Muscle layer of colon (tissue), 2 donors: ENCODE data around the gene RPS6KA2.

Source experiments
- H3K27ac ChIP-seq: one replicate; pipeline ENCODE4 v1.7.0; 2013; ENCODE audit warnings: low read depth, mild to moderate bottlenecking, low read length, moderate library complexity
- H3K27me3 ChIP-seq, 2 donors: one replicate each; pipeline ENCODE4 v1.7.0; 2013; ENCODE audit warnings: low read length in 2 of 2, mild to moderate bottlenecking in 2 of 2; ENCODE audit not compliant: insufficient read depth in 2 of 2, control insufficient read depth in 1 of 2
- H3K36me3 ChIP-seq: one replicate; pipeline ENCODE4 v1.7.0; 2013; ENCODE audit warnings: mild to moderate bottlenecking, low read length; ENCODE audit not compliant: insufficient read depth
- H3K4me1 ChIP-seq: one replicate; pipeline ENCODE4 v1.7.0; 2013; ENCODE audit warnings: mild to moderate bottlenecking, low read length; ENCODE audit not compliant: insufficient read depth
- H3K4me3 ChIP-seq, 2 donors: one replicate each; pipeline ENCODE4 v1.7.0; 2013; ENCODE audit warnings: low read length in 2 of 2, low read depth in 1 of 2, mild to moderate bottlenecking in 1 of 2, moderate library complexity in 1 of 2
- H3K9ac ChIP-seq: one replicate; pipeline ENCODE4 v1.7.0; 2013; ENCODE audit warnings: low read length
- H3K9me3 ChIP-seq: one replicate; pipeline ENCODE4 v1.7.0; 2013; ENCODE audit warnings: mild to moderate bottlenecking, low read length
- donor health status: abdominal sarcoma.
- donor health status: Adenocarcinoma of cecum.

Gene RPS6KA2

GRCh38 chr6:166618866-166619761 lies 7.9 kb downstream of the RPS6KA2 start:
- no peak overlapping the region for H3K27ac ChIP-seq
- H3K9ac ChIP-seq: no peak overlapping the region
- H3K36me3 ChIP-seq: no peaks in the 10 kb centered on the region
- H3K4me1 ChIP-seq: peaks cover 20% of the 10 kb centered on the region
- H3K9me3 ChIP-seq: no peaks in the 10 kb centered on the region
- H3K4me3 ChIP-seq: no peak overlapping the region
- H3K27me3 ChIP-seq: no peaks in the 10 kb centered on the region

- Histone ChIP-seq H3K27me3 (no peaks in the 10 kb centered on the region), H3K27ac (no peak overlapping the region), H3K4me1 (peaks cover 20% of the 10 kb centered on the region), H3K36me3 (no peaks in the 10 kb centered on the region), H3K9me3 (no peaks in the 10 kb centered on the region), H3K9ac (no peak overlapping the region), H3K4me3 (no peak overlapping the region)
Observed at GRCh38 chr6:166618251-166618650, 8.8 kb downstream of the RPS6KA2 start.

DNA sequence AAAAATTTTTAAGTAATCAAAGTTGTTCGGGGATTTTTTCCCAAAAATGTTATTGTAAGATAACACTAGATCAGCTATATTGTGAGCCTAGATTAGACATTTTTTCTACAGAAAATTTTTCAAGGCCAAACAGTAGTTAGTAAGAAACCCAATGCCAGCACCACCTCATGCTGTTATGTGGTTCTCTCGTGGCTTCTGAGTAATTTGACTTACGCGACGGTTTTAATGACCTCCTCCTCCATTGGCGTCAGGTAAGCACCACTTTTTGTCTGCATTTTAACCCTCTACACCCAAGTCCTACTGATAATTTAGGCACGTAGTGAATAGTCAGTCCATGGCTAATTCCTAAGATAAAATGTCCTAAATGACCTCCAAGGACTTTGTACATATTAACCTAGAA lies 9.7 kb downstream of the RPS6KA2 start:
- H3K4me1 ChIP-seq: peaks cover 20% of the 10 kb centered on the region
- H3K27me3 ChIP-seq: no peaks in the 10 kb centered on the region
- H3K4me3 ChIP-seq: no peak overlapping the region
- H3K36me3 ChIP-seq: no peaks in the 10 kb centered on the region
- no peak overlapping the region for H3K27ac ChIP-seq
- no peak overlapping the region for H3K9ac ChIP-seq
- no peaks in the 10 kb centered on the region for H3K9me3 ChIP-seq

DNA sequence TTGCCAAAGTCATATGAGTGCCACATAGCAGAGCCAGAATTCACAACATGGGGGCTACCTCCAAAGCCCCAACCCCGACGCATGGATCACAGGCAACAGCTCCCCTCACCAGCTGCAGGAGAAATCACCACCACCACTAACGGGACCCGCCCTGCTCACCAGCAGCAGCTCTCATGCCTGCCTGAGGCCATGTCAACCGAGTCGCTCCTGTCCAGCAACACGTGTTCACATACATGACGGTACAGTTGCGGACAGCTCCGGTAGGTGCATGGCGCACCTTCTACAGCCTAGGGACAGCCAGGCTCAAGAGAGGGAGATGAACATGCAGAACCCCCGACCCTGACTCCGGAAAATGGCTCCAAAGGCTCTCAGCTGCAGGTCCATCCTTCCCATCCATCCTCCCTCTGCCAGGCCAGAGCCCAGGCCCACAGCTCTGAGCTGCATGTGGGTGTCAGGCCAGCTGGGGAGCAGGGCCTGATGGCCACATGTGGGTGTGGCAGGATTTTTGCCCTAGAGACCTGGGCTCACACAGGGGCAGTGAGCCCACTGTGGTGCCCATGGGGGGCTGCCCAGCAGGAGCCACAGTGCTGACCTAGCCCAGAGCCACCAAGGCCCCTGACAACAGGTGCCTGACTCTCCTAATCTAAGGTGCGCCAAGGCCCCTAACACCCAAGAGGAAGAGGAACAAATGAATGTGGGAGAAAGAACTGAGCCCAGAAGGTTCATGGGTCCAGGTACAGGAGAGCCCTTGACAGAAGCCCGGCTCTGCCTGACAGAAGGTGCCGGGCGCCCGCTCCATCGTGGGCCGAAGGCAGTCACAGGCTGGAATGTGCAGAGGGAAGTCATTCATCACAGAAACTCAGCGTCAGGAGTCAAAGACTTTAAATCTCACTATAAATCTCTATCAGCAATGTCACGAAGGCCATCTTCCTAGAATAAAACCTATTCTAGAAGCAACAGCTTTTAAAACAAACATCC lies 10.5 kb downstream of the RPS6KA2 start:
- Histone ChIP-seq H3K4me3 (no peak overlapping the region), H3K27me3 (no peaks in the 10 kb centered on the region), H3K27ac (no peak overlapping the region), H3K9me3 (no peaks in the 10 kb centered on the region), H3K4me1 (peaks cover 20% of the 10 kb centered on the region), H3K36me3 (no peaks in the 10 kb centered on the region), H3K9ac (no peak overlapping the region)

GRCh38 chr6:166615059-166615770 lies 11.8 kb downstream of the RPS6KA2 start:
- peaks cover 11% of the 10 kb centered on the region for H3K4me1 ChIP-seq
- no peak overlapping the region for H3K4me3 ChIP-seq
- H3K9ac ChIP-seq: no peak overlapping the region
- no peaks in the 10 kb centered on the region for H3K27me3 ChIP-seq
- H3K36me3 ChIP-seq: no peaks in the 10 kb centered on the region
- H3K27ac ChIP-seq: no peak overlapping the region
- H3K9me3 ChIP-seq: no peaks in the 10 kb centered on the region

DNA sequence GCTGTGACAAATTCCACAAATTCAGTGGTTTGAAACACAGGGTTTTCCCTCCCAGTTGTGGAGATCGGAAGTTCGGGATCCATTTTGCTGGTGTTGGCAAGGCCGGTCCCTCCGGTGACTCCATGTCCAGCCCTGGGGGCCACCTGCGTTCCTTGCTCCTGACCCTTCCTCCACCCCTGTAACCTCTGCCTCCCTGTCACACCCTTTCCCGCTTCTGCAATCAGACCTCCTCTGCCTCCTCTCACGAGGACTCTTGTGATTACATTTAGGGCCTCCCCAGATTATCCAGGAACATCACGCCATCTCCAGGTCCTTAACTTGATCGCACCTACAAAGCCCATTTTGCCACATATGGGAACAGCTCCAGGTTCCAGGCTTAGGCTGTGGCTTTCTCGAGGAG lies 12.5 kb downstream of the RPS6KA2 start:
- Histone ChIP-seq H3K36me3 (no peaks in the 10 kb centered on the region), H3K27me3 (no peaks in the 10 kb centered on the region), H3K4me1 (peaks cover 4% of the 10 kb centered on the region), H3K9ac (no peak overlapping the region), H3K9me3 (no peaks in the 10 kb centered on the region), H3K27ac (no peak overlapping the region), H3K4me3 (no peak overlapping the region)

DNA sequence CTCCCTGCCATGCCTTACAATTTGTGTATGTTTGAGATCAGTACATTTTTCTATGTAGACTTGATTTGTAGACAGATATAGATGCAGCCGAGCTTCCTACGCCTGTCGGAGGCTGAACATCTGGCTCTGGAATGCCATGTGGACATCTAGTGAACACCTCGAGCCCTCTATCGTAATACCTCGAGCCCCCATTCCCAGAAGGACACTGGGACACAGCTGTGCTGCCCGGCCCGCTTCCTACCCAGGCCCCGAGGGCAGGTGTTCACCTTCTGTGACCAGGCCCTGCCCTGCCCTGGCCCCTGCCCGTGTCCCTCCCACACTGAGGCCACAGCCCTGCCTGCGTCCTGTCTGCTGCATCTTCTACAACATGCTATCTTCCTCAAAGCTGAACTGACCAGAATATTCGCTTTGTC lies 12.9 kb downstream of the RPS6KA2 start:
- Histone ChIP-seq H3K27me3 (no peaks in the 10 kb centered on the region), H3K27ac (no peak overlapping the region), H3K9me3 (no peaks in the 10 kb centered on the region), H3K4me3 (no peak overlapping the region), H3K9ac (no peak overlapping the region), H3K4me1 (peaks cover under 1% of the 10 kb centered on the region), H3K36me3 (no peaks in the 10 kb centered on the region)

DNA sequence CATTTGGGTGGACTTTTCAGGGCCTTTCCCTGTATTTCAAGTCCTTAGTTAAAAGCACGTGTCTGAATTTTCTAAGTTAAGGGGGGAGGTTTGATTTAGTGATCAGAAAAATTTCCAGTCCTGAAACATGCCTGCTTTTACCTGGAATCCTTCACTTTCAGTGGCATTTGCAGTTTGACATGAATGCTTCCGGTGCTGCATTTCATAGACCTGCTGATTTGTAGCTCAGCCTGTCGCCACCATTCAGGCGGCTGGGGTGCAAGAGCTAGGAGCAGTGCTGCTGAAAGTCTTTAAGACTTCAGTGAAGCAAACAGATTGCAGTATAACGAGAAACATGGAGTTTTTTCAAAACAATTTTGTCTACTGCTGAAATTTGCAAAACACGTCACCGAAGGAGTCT lies 14.0 kb downstream of the RPS6KA2 start:
- Histone ChIP-seq H3K36me3 (no peaks in the 10 kb centered on the region), H3K4me3 (no peak overlapping the region), H3K9me3 (no peaks in the 10 kb centered on the region), H3K27ac (no peak overlapping the region), H3K27me3 (no peaks in the 10 kb centered on the region), H3K9ac (no peak overlapping the region), H3K4me1 (no peaks in the 10 kb centered on the region)

DNA sequence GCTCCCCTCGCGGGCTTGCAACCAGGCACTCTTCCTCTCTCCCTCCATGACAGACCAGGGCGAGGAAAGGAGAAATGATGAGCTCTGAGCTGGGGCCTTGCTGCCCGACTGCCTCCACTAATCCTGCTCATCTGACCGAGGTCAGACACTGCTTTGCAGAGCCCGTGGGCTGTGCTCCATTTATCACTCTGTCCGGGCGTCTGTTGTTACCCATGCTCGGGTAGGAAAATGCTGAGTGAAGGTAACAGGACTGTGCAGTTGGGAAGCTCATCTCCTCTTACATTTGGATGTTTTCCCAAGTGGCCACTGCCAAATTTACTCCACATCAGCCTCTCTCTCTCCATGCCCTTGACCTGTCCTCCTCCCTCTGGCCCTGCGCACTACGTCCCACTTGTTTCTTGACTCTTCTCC lies 14.6 kb downstream of the RPS6KA2 start:
- Histone ChIP-seq H3K4me1 (no peaks in the 10 kb centered on the region), H3K9me3 (no peaks in the 10 kb centered on the region), H3K9ac (no peak overlapping the region), H3K27ac (no peak overlapping the region), H3K27me3 (no peaks in the 10 kb centered on the region), H3K36me3 (no peaks in the 10 kb centered on the region), H3K4me3 (no peak overlapping the region)

- no peak overlapping the region for H3K9ac ChIP-seq
- no peaks in the 10 kb centered on the region for H3K9me3 ChIP-seq
- no peaks in the 10 kb centered on the region for H3K27me3 ChIP-seq
- no peaks in the 10 kb centered on the region for H3K36me3 ChIP-seq
- H3K4me1 ChIP-seq: no peaks in the 10 kb centered on the region
- H3K4me3 ChIP-seq: no peak overlapping the region
- H3K27ac ChIP-seq: no peak overlapping the region
Observed at GRCh38 chr6:166611631-166612030, 15.4 kb downstream of the RPS6KA2 start.

DNA sequence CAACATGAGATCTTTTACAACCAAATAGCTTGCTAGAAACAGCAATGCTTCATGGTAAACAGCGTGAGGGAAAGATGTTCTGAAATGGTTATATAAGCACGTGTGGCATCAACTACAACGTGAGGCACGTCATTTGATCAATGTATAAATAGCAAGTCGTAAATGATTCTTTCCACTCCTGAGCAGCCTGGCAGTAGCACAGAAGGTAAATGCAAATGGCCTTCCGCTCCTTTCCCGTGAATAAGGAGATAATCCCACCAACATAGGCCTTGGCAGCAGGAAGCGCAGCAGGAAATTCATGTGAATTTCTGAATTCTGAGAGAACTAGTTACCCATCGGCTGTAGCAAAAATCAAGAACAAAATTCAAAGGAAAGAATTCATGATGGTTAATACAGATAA lies 17.0 kb downstream of the RPS6KA2 start:
- Histone ChIP-seq H3K27me3 (no peaks in the 10 kb centered on the region), H3K4me1 (no peaks in the 10 kb centered on the region), H3K27ac (no peak overlapping the region), H3K9ac (no peak overlapping the region), H3K4me3 (no peak overlapping the region), H3K9me3 (no peaks in the 10 kb centered on the region), H3K36me3 (no peaks in the 10 kb centered on the region)
